Measurements from ENCODE around the gene SLC26A8. TPM values are rescaled to one million over a fixed set of nuclear protein-coding genes. Genes with fewer than 3 reads are reported as not detected.
"Not testable (repeated sequence)": the region's sequence is repeated elsewhere in the genome, so short reads cannot be mapped to it uniquely, and the experiment has no call there.

Gene SLC26A8
- polyA plus RNA-seq, 3 donors, result 0.05 to 0.43 TPM; not detected in 1

GRCh38 chr6:35968821-35969220 lies 55.6 kb downstream of the SLC26A8 start:
- H3K27ac ChIP-seq (ENCODE audit: low read depth, low read length), result no peak overlapping the region
- WGBS, 3 donors, result 91 to 95% (median 93%) methylated on average over 4 of the region's 4 CpGs

GRCh38 chr6:35967076-35967774 lies 57.2 kb downstream of the SLC26A8 start:
- H3K27ac ChIP-seq (ENCODE audit: low read depth, low read length), result no peak overlapping the region
- 64 to 90% (median 88%) methylated on average over 4 of the region's 4 CpGs for WGBS, 3 donors

- 76 to 88% (median 86%) methylated on average over 14 of the region's 14 CpGs for WGBS, 3 donors
- no peak overlapping the region for H3K27ac ChIP-seq (ENCODE audit: low read depth, low read length)
Measured at GRCh38 chr6:35962779-35963560, 61.5 kb downstream of the SLC26A8 start.

- 74 to 82% (median 79%) methylated on average over 2 of the region's 2 CpGs for WGBS, 3 donors
- H3K27ac ChIP-seq (ENCODE audit: low read depth, low read length), result no peak overlapping the region
Measured at GRCh38 chr6:35960187-35960586, 64.3 kb downstream of the SLC26A8 start.

GRCh38 chr6:35955970-35956369 lies 68.5 kb downstream of the SLC26A8 start:
- 84 to 98% (median 85%) methylated on average over 4 of the region's 4 CpGs for whole genome bisulfite sequencing, 3 donors

GRCh38 chr6:35955521-35955920 lies 68.9 kb downstream of the SLC26A8 start:
- H3K27ac ChIP-seq (ENCODE audit: low read depth, low read length), result no peak overlapping the region
- WGBS, 3 donors, result 80 to 87% (median 86%) methylated on average over 5 of the region's 5 CpGs

More at GRCh38 chr6:35955970-35956369, 68.5 kb downstream of the SLC26A8 start:
- no peak overlapping the region for H3K27ac ChIP-seq (ENCODE audit: low read depth, low read length)

- WGBS, 3 donors, result 92 to 96% (median 94%) methylated on average over 8 of the region's 8 CpGs
- H3K27ac ChIP-seq (ENCODE audit: low read depth, low read length), result no peak overlapping the region
Measured at GRCh38 chr6:35955071-35955470, 69.4 kb downstream of the SLC26A8 start.

GRCh38 chr6:35954333-35954732 lies 70.1 kb downstream of the SLC26A8 start:
- H3K27ac ChIP-seq (ENCODE audit: low read depth, low read length), result no peak overlapping the region
- WGBS, 3 donors, result 87 to 92% (median 92%) methylated on average over 7 of the region's 7 CpGs

- 86 to 93% (median 92%) methylated on average over 1 of the region's 1 CpG for whole genome bisulfite sequencing, 3 donors
- H3K27ac ChIP-seq (ENCODE audit: low read depth, low read length), result no peak overlapping the region
Measured at GRCh38 chr6:35948725-35949124, 75.7 kb downstream of the SLC26A8 start.

- H3K27ac ChIP-seq (ENCODE audit: low read depth, low read length), result no peak overlapping the region
- WGBS, 3 donors, result 41 to 65% (median 55%) methylated on average over 1 of the region's 1 CpG
Measured at GRCh38 chr6:35945650-35946025, 78.8 kb downstream of the SLC26A8 start.

GRCh38 chr6:35943390-35943789 lies 81.1 kb downstream of the SLC26A8 start:
- 77 to 88% (median 81%) methylated on average over 1 of the region's 1 CpG for WGBS, 3 donors
- no peak overlapping the region for H3K27ac ChIP-seq (ENCODE audit: low read depth, low read length)

GRCh38 chr6:35942355-35942754 lies 82.1 kb downstream of the SLC26A8 start:
- no peak overlapping the region for H3K27ac ChIP-seq (ENCODE audit: low read depth, low read length)

- not testable (repeated sequence) for H3K27ac ChIP-seq (ENCODE audit: low read depth, low read length)
- 87 to 91% (median 89%) methylated on average over 7 of the region's 7 CpGs for WGBS, 3 donors
Measured at GRCh38 chr6:35941170-35941569, 83.3 kb downstream of the SLC26A8 start.

GRCh38 chr6:35940014-35940413 lies 84.4 kb downstream of the SLC26A8 start:
- H3K27ac ChIP-seq (ENCODE audit: low read depth, low read length), result not testable (repeated sequence)
- WGBS, 3 donors, result 93 to 98% (median 96%) methylated on average over 2 of the region's 2 CpGs

- H3K27ac ChIP-seq (ENCODE audit: low read depth, low read length), result not testable (repeated sequence)
- 90 to 92% (median 90%) methylated on average over 5 of the region's 5 CpGs for WGBS, 3 donors
Measured at GRCh38 chr6:35939259-35939658, 85.2 kb downstream of the SLC26A8 start.

GRCh38 chr6:35936681-35937359 lies 87.6 kb downstream of the SLC26A8 start:
- 94 to 100% (median 96%) methylated on average over 1 of the region's 1 CpG for WGBS, 3 donors

GRCh38 chr6:35935469-35935868 lies 89.0 kb downstream of the SLC26A8 start:
- H3K27ac ChIP-seq (ENCODE audit: low read depth, low read length), result no peak overlapping the region
- 56 to 59% (median 57%) methylated on average over 5 of the region's 5 CpGs for WGBS, 3 donors

More at GRCh38 chr6:35936681-35937359, 87.6 kb downstream of the SLC26A8 start:
- H3K27ac ChIP-seq (ENCODE audit: low read depth, low read length), result no peak overlapping the region

- H3K27ac ChIP-seq (ENCODE audit: low read depth, low read length), result no peak overlapping the region
- WGBS, 3 donors, result 49 to 58% (median 53%) methylated on average over 2 of the region's 2 CpGs
Measured at GRCh38 chr6:35933844-35934243, 90.6 kb downstream of the SLC26A8 start.

- 83 to 90% (median 87%) methylated on average over 9 to 10 of the region's 10 CpGs for WGBS, 3 donors
- H3K27ac ChIP-seq (ENCODE audit: low read depth, low read length), result not testable (repeated sequence)
Measured at GRCh38 chr6:35931873-35932272, 92.6 kb downstream of the SLC26A8 start.

All from adipose tissue (tissue), 3 donors.